OCI-M2 (cell line): ENCODE data around the gene ADD2.
"Not testable (repeated sequence)": the region's sequence is repeated elsewhere in the genome, so short reads cannot be mapped to it uniquely, and the experiment has no call there.

ENCODE experiments used
- DNase-seq: peaks from one replicate; lab custom pipeline; 2025; ENCODE audit not compliant: unreplicated experiment; lab: John Stamatoyannopoulos, UW

Gene ADD2

GRCh38 chr2:70647873-70648481 is 120.0 kb downstream of the ADD2 start:
- DNase-seq, result no peak

DNA sequence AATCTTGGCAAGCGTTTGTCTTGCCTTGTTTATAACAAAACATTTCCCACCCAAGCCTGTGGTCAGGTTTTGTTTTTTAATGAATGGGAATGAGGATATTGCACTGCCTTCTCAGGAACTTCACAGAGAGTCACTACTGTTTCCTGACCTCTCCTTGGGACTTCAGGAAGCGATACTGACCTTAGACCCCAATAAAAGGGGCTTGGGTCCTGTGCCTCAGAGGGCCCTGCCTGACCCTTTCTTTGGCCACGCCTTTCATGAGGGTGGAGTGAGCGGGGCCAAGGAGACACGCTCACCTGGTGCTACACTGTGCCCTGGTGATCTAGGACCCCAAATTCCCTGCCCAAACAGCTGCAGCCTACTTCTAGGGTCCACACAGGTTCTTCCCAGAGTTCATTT is 121.6 kb downstream of the ADD2 start:
- DNase-seq, result no peak

- no peak for DNase-seq
Observed at GRCh38 chr2:70645733-70646419, 122.1 kb downstream of the ADD2 start.

DNA sequence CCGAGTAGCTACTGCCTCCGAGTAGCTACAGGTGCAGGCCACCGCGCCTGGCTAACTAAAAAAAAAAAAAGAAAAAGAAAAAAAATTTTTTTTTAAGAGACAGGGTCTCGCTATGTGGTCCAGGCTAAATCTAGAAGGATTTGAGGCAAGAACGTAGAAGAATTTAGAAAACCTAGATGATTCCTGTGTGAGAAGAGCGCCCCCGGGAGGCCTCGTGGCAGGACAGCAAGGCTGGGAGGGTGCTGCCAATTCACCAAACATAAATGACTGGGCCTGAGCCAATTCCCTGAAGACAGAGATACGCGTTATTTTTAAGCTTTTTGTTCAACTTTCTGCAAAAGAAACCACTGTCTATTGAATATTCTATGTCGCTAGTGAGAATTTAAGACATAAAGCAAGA is 124.3 kb downstream of the ADD2 start:
- no peak for DNase-seq

DNA sequence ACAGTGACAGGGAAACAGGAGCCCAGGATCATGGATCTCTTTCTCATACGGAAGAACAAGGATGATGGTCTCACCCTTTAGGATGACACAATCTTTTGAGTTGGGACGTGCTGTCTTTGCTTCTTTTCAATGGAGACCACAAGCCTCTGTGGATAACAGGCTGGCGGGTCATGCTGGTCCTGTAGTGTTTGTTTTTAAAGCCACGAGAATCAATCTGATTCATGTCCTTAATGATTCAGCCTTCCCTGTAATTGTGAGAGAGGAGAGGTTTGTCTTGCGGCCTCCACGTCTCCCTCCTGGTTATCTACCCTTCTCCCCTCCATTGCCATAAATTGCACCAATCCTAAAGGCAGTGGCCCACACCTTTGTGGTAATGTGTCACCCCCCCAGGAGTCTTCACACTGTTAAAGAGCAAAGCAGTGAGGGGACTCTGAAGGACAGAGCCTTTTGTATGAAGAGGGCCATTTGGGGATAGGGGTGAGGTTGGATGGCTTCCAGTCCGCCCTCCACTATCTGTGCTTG is 126.7 kb downstream of the ADD2 start:
- no peak for DNase-seq

DNA sequence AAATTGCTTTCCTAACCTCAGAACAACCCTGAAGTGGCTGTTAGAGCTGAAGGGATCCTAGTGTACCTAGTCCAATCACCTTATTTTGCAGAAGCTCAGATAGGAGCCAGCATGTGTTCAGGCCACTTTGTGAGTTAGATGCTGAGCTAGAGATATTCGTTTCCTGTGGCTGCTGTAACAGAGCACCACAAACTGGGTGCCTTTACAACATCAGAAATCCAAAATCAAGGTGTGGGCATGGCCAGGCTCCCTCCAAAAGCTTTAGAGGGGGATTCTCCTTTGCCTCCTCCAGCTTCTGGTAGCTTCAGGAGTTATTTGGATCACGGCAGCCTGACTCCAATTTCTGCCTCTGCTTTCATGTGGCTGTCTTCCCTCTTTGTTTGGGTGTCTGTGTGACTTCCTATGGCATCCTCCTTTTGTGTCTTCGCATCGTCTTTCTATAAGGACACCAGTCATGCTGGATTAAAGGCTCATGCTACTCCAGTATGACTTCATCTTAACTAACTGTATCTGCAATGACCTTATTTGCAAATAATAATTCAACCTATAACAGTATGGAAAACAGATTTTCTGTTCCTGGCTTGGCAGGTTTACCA is 128.1 kb downstream of the ADD2 start:
- no peak for DNase-seq

DNA sequence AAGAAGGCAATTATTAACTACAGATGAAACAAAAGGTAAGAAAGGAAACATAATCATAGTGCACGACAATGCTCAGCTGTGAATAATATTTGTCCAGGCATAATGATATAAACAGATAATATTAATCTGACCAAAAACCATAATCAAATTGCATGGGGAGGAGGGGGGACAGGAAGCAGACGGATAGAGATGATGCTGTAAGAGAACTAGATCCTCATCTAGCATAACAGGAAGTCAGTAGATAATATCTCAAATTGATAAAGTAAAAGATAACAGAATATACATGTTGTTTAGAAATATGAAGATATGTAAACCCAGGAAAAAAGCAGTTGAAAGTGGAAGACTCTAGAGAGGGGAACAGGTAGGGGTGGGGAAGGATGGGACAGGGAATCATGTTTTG is 129.4 kb downstream of the ADD2 start:
- DNase-seq, result no peak

GRCh38 chr2:70633508-70633907 is 134.5 kb downstream of the ADD2 start:
- DNase-seq, result no peak

DNA sequence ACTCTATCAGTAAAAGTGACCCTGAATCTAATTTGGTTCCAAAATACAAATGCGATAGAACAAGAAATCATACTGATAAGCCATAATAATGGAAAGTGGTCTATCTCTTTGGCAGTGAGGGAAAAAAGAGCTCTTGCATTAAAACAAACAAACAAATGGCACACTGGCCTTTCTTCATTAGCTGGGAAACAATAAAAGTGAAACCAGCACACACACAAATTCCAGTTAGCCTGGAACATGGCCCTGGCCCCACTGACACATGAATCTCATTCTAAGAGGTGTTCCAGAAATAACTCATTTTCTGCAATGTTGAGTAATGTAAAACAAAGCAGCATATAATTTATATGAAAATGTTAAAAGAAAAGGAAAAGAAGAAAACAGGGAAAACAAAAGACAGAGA is 135.0 kb downstream of the ADD2 start:
- DNase-seq, result no peak

DNA sequence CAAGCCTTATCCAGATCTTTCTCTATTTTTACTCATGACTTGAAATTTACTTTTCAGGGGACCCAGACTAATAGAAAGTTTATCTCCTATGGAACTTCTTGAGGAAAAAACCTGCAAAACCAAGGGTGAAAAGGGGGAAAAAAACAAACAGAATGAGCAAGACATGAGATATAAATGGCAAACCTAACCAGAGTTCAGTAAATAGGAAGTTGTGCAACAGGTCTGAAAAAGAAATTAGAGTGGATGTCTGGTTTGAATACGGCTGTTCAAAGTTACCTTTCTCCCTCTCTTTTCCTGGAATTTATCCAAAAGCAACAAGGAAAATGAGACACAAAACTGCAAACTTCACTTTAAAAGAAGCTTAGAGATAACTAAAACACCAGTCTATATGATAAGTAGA is 135.6 kb downstream of the ADD2 start:
- no peak for DNase-seq

DNA sequence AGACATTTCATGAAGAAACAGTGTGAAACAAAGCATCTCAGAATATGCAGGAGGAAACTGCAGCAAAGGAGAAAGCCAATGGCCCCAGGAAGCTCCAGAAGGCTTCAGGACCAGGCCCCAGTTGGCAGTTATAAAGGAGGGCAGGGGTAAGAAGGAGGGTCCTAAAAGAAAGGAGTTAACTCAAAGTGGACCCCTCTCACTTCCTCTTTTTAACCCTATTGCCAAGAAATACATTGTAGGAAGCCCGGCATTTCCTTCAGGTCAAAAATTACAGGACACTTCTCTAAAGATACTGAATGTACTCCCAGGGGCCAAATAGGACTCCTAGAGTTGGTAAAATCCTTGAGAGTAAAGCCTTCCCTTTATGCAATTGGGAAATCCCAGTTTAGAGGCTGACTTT is 137.2 kb downstream of the ADD2 start:
- DNase-seq, result no peak

DNA sequence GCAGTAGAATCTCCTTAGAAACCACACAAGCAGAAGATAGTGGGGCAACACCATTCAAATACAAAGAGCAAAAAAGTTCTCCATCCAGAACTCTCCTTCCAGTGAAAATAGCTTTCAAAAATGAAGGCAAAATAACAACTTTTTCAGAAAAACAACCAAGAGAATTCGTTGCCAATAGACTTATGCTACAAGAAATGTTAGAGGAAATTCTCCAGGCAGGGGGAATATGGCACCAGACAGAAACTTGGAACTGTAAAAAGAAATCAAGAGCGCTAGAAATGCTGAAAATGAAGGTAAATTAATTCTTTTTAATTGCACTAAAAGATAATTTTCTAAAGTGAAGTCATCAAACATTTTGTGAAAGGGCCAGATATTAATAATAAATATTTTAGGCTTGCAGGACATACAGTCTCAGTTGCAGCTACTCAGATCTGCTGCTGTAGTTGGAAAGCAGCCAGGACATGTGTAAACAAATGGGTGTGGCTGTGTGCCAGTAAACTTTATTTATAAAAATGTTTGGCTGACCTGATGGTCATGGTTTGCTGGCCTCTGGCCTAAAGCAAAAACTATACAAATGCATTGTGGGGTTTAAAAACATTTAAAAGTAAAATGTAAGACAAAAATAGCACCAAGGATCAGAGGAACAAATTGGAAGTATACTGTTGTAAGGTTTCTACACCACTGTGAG is 140.6 kb downstream of the ADD2 start:
- DNase-seq, result no peak

DNA sequence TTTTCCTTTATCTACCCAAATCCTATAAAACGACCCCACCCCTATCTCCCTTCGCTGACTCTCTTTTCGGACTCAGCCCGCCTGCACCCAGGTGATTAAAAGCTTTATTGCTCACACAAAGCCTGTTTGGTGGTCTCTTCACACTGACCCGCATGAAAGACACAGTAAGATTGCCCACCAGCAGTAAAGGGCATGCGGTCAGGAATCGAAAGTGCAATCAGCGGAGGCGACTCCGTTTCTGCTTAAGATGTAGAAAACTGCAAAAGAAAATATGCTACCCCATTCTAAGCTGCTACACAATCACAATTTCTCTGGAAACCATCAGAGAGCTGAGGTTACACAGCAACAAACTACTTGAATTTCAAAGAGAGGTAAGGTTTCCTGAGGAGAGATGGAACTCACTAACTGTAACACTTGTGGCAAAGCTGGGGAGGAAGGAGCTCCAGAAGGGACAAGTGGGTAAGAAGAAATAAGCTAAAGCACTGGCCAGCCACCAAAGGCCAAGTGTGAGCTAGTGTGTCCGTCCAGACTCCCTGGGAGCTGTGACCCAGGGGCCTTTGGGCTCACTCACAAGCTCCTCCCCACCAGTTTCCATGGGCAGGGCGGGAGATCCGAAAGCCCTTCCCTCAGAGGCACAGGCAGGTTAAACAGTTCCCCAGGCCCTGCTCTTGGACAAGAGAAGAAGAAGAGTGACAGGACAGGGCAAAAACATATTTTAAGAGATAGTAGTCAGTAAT is 141.6 kb downstream of the ADD2 start:
- DNase-seq, result no peak

- DNase-seq, result not testable (repeated sequence)
Observed at GRCh38 chr2:70621536-70621935, 146.5 kb downstream of the ADD2 start.

- DNase-seq, result no peak
Observed at GRCh38 chr2:70620020-70620419, 148.0 kb downstream of the ADD2 start.

DNA sequence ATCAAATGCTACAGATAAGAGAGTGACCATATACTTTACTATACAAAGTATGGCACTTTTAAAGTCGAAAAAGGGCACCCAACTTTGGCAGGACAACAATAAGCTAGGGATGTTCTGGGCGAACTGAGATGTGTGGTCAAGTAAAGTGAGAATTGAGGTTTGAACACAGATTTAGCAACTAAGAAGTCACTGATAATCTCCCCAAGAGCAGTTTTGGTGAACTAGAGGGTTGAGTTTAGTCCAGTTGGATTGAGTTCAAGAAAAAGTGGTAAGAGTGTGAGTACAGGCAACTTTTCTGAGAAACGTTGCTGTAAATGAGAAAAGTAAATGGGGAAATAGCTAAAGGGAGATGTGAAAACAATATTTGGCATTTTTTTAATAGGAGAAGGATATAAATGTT is 148.8 kb downstream of the ADD2 start:
- no peak for DNase-seq

DNA sequence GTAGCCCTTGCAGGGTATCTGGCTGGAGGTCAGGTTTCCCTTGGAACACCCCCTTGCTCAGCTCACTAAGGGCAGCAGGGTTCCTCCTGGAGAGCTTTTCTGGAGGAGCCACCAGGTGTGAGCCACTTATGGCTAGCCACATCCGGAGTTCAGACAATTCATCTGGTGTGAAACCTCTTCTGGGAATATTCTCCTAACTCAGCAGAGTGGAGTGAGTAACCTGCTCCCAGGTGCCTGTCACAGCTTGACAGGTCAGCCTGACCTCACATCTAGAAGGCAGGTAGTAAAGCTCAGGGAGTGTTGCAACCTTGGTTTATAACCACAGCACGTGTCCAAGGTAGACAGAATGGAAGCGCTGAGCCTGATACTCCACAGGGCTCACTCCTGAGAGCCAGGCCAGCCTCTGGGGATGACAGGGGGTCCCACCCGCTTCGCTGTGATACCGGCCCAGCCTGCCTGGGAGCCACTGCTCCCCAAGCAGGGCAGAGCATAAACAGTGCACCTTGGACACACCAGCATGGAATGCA is 151.8 kb downstream of the ADD2 start:
- DNase-seq, result no peak

DNA sequence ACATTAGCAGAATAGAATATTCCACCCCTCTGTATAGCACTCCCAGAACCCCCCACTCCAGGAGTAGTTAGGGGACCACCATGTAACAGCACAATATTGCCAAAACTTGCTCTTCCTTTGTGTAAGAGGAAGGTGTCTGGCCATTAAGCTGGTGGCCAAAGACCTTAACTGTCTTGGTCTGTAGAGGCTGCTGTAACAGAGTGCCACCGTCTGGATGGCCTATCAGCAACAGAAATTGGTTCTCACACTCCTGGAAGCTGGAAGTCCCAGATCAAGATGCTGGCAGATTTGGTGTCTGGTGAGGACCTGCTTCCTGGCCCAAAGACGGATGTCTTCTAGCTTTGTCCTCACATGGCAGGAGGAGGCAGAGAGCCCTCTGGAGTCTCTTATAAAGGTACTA is 152.8 kb downstream of the ADD2 start:
- no peak for DNase-seq

DNA sequence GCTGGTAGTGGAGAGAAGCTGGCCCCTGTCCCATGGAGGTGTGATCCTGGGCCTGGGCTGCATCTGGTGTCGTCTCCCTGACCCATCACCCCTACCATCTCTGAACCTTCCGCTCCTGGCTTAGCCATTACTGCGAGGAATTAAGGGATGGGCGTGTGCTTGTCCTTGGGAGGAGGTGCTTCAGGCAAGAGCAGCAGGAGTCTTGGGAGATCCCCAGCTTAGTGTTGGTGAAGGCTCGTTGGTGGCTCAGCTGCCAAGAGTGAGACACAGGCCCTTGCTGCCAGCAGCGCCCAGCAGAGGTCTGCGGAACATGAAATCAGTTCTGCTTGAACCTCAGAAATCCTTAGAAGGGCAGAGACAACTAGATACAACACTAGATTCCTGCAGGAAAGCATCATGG is 154.5 kb downstream of the ADD2 start:
- no peak for DNase-seq

DNA sequence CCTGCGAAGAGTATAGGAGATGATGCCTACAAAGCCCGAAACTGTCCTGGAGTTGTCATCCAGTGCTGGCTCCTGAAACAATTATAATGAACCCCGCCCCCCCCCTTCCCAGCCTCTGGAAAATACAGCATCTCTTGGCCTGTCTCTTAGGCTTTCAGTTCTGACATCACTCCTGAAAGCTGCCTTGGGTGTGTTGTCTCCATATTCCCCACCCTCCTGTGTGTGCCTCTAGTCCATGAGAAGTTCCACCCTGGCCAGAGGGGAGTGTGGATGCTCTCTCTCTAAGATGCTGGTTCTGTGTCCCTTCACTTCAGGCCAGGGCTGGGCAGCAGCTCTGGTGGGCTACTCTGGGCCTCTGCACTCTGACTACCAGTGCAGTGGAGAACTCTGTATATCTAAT is 155.4 kb downstream of the ADD2 start:
- DNase-seq, result no peak

GRCh38 chr2:70608373-70608772 is 159.6 kb downstream of the ADD2 start:
- no peak for DNase-seq
